ENCODE data around the gene CALR3. TPM values are rescaled to one million over a fixed set of nuclear protein-coding genes. Genes with fewer than 3 reads are reported as not detected.

Gene CALR3
- total RNA-seq, 1 experiment from 2014 or later = not detected

DNA sequence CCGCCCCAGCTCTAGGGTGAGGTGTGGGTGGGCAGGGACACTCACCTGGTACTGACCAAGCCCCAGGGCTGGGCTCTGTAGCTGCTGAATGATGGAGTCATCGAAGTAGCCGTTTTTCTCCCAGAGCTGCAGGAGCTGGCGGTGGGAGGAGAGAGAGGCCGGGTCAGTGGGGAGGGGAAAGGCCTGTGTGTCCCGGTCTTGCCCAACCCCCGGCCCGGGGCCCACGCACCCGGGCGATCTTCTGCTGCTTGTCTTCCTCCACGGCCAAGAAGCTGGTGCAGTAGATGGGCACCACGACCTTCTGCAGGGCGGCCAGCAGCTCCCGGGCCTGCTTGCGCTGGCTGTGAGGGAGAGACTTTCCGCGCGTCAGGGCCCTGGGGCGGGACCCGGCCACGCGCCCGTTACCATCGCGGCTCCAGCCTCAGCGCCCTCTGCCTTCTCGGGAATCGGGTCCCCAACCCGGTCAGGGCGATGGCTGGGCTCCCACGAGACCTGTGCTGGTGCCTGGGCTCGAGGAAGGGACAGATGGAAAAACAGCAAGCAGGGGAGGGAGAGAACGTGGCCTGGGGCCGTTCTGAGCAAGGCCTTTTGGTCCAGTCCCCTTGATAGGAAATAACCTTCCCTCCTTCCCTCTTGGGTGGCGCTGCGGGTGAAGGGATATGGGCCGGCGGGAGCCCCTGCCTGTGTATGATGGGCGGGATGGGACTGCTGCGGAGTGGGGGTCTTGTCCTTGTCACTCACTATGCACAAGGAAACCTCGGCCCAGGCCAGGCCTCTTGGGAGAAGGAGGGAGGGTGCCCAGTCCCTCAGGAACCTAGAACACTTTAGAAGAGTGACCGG is 34.8 kb upstream of the CALR3 start:
- in situ Hi-C loops (cut with HindIII; ENCODE audit: low pct_unique_long_range_greater_than_20kb, low sequenced_read_pairs) = no loop called here
- intact Hi-C loops (cut with micrococcal nuclease; ENCODE audit: unreplicated experiment) = no loop called here
- ChIA-PET POLR2A (no interaction called here), CTCF (no interaction called here)
- H3K36me3 ChIP-seq (ENCODE audit: control insufficient read depth, insufficient read depth, low read length) = peaks cover 3% of the 10 kb centered on the region; the same call in 1 of the 2 replicates
- no peak for DNase-seq (ENCODE audit: low read depth, low spot score)
- H3K27me3 ChIP-seq (ENCODE audit: control insufficient read depth, insufficient read depth, low read length) = no peaks in the 10 kb centered on the region
- no TSS peak for BruUV-seq (replicated peaks)
- TF ChIP-seq, protein P1, sequence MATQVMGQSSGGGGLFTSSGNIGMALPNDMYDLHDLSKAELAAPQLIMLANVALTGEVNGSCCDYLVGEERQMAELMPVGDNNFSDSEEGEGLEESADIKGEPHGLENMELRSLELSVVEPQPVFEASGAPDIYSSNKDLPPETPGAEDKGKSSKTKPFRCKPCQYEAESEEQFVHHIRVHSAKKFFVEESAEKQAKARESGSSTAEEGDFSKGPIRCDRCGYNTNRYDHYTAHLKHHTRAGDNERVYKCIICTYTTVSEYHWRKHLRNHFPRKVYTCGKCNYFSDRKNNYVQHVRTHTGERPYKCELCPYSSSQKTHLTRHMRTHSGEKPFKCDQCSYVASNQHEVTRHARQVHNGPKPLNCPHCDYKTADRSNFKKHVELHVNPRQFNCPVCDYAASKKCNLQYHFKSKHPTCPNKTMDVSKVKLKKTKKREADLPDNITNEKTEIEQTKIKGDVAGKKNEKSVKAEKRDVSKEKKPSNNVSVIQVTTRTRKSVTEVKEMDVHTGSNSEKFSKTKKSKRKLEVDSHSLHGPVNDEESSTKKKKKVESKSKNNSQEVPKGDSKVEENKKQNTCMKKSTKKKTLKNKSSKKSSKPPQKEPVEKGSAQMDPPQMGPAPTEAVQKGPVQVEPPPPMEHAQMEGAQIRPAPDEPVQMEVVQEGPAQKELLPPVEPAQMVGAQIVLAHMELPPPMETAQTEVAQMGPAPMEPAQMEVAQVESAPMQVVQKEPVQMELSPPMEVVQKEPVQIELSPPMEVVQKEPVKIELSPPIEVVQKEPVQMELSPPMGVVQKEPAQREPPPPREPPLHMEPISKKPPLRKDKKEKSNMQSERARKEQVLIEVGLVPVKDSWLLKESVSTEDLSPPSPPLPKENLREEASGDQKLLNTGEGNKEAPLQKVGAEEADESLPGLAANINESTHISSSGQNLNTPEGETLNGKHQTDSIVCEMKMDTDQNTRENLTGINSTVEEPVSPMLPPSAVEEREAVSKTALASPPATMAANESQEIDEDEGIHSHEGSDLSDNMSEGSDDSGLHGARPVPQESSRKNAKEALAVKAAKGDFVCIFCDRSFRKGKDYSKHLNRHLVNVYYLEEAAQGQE (IDR thresholded peaks at IDR 0.05; ENCODE audit: insufficient read depth in 1 of 2, low read depth in 2 of 2, low read length in 1 of 2) = no peak
- TF ChIP-seq, protein P2, sequence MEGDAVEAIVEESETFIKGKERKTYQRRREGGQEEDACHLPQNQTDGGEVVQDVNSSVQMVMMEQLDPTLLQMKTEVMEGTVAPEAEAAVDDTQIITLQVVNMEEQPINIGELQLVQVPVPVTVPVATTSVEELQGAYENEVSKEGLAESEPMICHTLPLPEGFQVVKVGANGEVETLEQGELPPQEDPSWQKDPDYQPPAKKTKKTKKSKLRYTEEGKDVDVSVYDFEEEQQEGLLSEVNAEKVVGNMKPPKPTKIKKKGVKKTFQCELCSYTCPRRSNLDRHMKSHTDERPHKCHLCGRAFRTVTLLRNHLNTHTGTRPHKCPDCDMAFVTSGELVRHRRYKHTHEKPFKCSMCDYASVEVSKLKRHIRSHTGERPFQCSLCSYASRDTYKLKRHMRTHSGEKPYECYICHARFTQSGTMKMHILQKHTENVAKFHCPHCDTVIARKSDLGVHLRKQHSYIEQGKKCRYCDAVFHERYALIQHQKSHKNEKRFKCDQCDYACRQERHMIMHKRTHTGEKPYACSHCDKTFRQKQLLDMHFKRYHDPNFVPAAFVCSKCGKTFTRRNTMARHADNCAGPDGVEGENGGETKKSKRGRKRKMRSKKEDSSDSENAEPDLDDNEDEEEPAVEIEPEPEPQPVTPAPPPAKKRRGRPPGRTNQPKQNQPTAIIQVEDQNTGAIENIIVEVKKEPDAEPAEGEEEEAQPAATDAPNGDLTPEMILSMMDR (IDR thresholded peaks at IDR 0.05) = no peak
- no peak for TF ChIP-seq SIN3A (IDR thresholded peaks at IDR 0.05; ENCODE audit: borderline replicate concordance, insufficient read depth, low read depth, low read length)
- TF ChIP-seq TCF7L2 (IDR thresholded peaks at IDR 0.05; ENCODE audit: low read depth, low read length) = no peak
- no peak for TF ChIP-seq POLR2AphosphoS5 (IDR thresholded peaks at IDR 0.05; ENCODE audit: low read depth, low read length)
- no peak overlapping the region for H3K4me3 ChIP-seq (ENCODE audit: low read depth in 2 of 2, low read length in 2 of 2)
- no peaks in the 10 kb centered on the region for H3K4me1 ChIP-seq (ENCODE audit: control insufficient read depth, insufficient read depth, low read length)
- ATAC-seq = no peak
- no peak overlapping the region for H3K27ac ChIP-seq (ENCODE audit: low read length)
- no peaks in the 10 kb centered on the region for H3K9me3 ChIP-seq (ENCODE audit: control insufficient read depth, insufficient read depth, low read depth, low read length)

DNA sequence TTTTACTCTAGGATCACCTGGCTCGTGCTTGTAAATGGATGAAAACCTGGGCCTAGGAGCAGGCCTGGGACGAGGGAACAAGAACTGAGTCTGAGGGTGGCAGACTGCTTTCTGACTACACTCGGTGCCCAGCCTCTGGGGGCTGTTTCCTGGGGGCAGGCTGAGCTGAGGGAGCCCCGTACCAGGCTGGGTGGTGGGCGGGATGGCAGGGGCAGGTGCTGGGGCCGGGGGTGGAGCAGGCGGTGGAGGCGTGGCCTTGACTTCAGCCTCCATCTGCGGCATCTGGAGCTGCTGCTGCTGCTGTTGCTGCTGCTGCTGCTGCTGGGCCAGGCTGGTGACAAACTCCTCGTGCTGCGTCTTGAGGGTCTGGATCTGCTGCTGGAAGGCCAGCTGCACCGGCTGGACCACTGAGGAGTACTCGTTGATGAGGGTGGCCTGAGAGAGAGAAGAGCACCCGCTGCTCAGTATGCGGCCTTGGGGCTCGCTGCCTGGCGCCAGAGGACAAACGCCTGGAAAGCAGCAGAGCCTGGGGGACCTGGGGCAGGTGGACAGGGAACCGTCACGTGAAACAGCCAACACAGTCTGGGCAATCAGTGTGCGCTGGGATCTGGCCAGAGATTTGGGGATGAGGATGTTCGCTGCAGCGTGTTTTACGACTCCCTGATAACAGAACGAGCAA is 33.6 kb upstream of the CALR3 start:
- Histone ChIP-seq H3K9me3 (ENCODE audit: control insufficient read depth, insufficient read depth, low read depth, low read length) (no peaks in the 10 kb centered on the region), H3K4me3 (ENCODE audit: low read depth in 2 of 2, low read length in 2 of 2) (no peak overlapping the region), H3K27ac (ENCODE audit: low read length) (no peak overlapping the region), H3K27me3 (ENCODE audit: control insufficient read depth, insufficient read depth, low read length) (no peaks in the 10 kb centered on the region), H3K36me3 (ENCODE audit: control insufficient read depth, insufficient read depth, low read length) (peaks cover 3% of the 10 kb centered on the region; the same call in 1 of the 2 replicates), H3K4me1 (ENCODE audit: control insufficient read depth, insufficient read depth, low read length) (no peaks in the 10 kb centered on the region)
- ChIA-PET POLR2A (no interaction called here), CTCF (no interaction called here)
- no TSS peak for BruUV-seq (replicated peaks)
- ATAC-seq (no peak), DNase-seq (ENCODE audit: low read depth, low spot score) (no peak)
- intact Hi-C loops (cut with micrococcal nuclease; ENCODE audit: unreplicated experiment) (no loop called here), in situ Hi-C loops (cut with HindIII; ENCODE audit: low pct_unique_long_range_greater_than_20kb, low sequenced_read_pairs) (no loop called here)
- TF ChIP-seq TCF7L2 (IDR thresholded peaks at IDR 0.05; ENCODE audit: low read depth, low read length) (no peak), POLR2AphosphoS5 (IDR thresholded peaks at IDR 0.05; ENCODE audit: low read depth, low read length) (no peak), SIN3A (IDR thresholded peaks at IDR 0.05; ENCODE audit: borderline replicate concordance, insufficient read depth, low read depth, low read length) (no peak)
- TF ChIP-seq, protein P1 (IDR thresholded peaks at IDR 0.05; ENCODE audit: insufficient read depth in 1 of 2, low read depth in 2 of 2, low read length in 1 of 2) = no peak
- TF ChIP-seq, protein P2 (IDR thresholded peaks at IDR 0.05) = no peak

Measured in Panc1 (cell line).